ENCODE results near the gene ANKRD40CL. TPM values are rescaled to one million over a fixed set of nuclear protein-coding genes. Genes with fewer than 3 reads are reported as not detected.

ANKRD40CL gene
- total RNA-seq, 1 donor from 2014 or later = not detected

- DNase-seq = no peak
- no peaks in the 10 kb centered on the region for H3K9me3 Mint-ChIP-seq (ENCODE audit: unreplicated experiment)
- H3K27me3 Mint-ChIP-seq (ENCODE audit: unreplicated experiment) = no peaks in the 10 kb centered on the region
- H3K36me3 Mint-ChIP-seq (ENCODE audit: unreplicated experiment) = no peaks in the 10 kb centered on the region
- no peak overlapping the region for H3K4me3 Mint-ChIP-seq (ENCODE audit: unreplicated experiment)
- no peak for TF ChIP-seq CTCF (IDR thresholded peaks at IDR 0.05; ENCODE audit: partially characterized antibody, unreplicated experiment)
- no peak overlapping the region for H3K27ac Mint-ChIP-seq (ENCODE audit: unreplicated experiment)
- no peaks in the 10 kb centered on the region for H3K4me1 Mint-ChIP-seq (ENCODE audit: low read depth, unreplicated experiment)
Observed at GRCh38 chr17:50778471-50778870, 11.2 kb upstream of the ANKRD40CL start.

- Mint-ChIP-seq H3K4me1 (ENCODE audit: low read depth, unreplicated experiment) (no peaks in the 10 kb centered on the region), H3K27ac (ENCODE audit: unreplicated experiment) (no peak overlapping the region), H3K36me3 (ENCODE audit: unreplicated experiment) (no peaks in the 10 kb centered on the region), H3K27me3 (ENCODE audit: unreplicated experiment) (no peaks in the 10 kb centered on the region), H3K9me3 (ENCODE audit: unreplicated experiment) (peaks cover 2% of the 10 kb centered on the region), H3K4me3 (ENCODE audit: unreplicated experiment) (no peak overlapping the region)
- TF ChIP-seq CTCF (IDR thresholded peaks at IDR 0.05; ENCODE audit: partially characterized antibody, unreplicated experiment) = no peak
- DNase-seq = no peak
Observed at GRCh38 chr17:50775926-50776325, 8.6 kb upstream of the ANKRD40CL start.

- H3K4me3 Mint-ChIP-seq (ENCODE audit: unreplicated experiment) = no peak overlapping the region
- peaks cover 4% of the 10 kb centered on the region for H3K9me3 Mint-ChIP-seq (ENCODE audit: unreplicated experiment)
- H3K27ac Mint-ChIP-seq (ENCODE audit: unreplicated experiment) = no peak overlapping the region
- no peaks in the 10 kb centered on the region for H3K4me1 Mint-ChIP-seq (ENCODE audit: low read depth, unreplicated experiment)
- no peaks in the 10 kb centered on the region for H3K36me3 Mint-ChIP-seq (ENCODE audit: unreplicated experiment)
- no peak for TF ChIP-seq CTCF (IDR thresholded peaks at IDR 0.05; ENCODE audit: partially characterized antibody, unreplicated experiment)
- no peaks in the 10 kb centered on the region for H3K27me3 Mint-ChIP-seq (ENCODE audit: unreplicated experiment)
- DNase-seq = no peak
Observed at GRCh38 chr17:50774225-50774803, 7.0 kb upstream of the ANKRD40CL start.

- Mint-ChIP-seq H3K9me3 (ENCODE audit: unreplicated experiment) (peaks cover 4% of the 10 kb centered on the region), H3K27ac (ENCODE audit: unreplicated experiment) (no peak overlapping the region)
- no peak for DNase-seq
Observed at GRCh38 chr17:50771991-50772785, 4.9 kb upstream of the ANKRD40CL start.

More at GRCh38 chr17:50771991-50772785, 4.9 kb upstream of the ANKRD40CL start:
- Mint-ChIP-seq H3K27me3 (ENCODE audit: unreplicated experiment) (no peaks in the 10 kb centered on the region), H3K36me3 (ENCODE audit: unreplicated experiment) (no peaks in the 10 kb centered on the region), H3K4me1 (ENCODE audit: low read depth, unreplicated experiment) (no peaks in the 10 kb centered on the region), H3K4me3 (ENCODE audit: unreplicated experiment) (no peak overlapping the region)
- TF ChIP-seq CTCF (IDR thresholded peaks at IDR 0.05; ENCODE audit: partially characterized antibody, unreplicated experiment) = no peak

All from glutamatergic neuron (in vitro differentiated cells).